Hepatocyte (in vitro differentiated cells): ENCODE measurements around the gene DMBX1. TPM values are rescaled to one million over a fixed set of nuclear protein-coding genes. Genes with fewer than 3 reads are reported as not detected.

Experiments used
- DNase-seq: peaks from one replicate; pipeline ENCODE4 v3.0.0-alpha.2; 2016; ENCODE audit warnings: low spot score
- H2AFZ ChIP-seq: fragments of 200-600 bp; sonication (generic); 2 replicates; pipeline ENCODE4 v1.6.0; 2016; ENCODE audit warnings: antibody characterized with exemption, mild to moderate bottlenecking
- H3K27ac ChIP-seq: fragments of 200-600 bp; sonication (generic); 2 replicates; pipeline ENCODE4 v1.5.1; 2016; ENCODE audit warnings: mild to moderate bottlenecking
- H3K27me3 ChIP-seq: fragments of 200-600 bp; sonication (generic); 2 replicates; pipeline ENCODE4 v1.6.1; 2016
- H3K36me3 ChIP-seq: fragments of 200-600 bp; sonication (generic); replicated peaks from 2 replicates; pipeline ENCODE4 v1.5.1; 2016; ENCODE audit warnings: low read depth; ENCODE audit not compliant: insufficient read depth
- H3K4me1 ChIP-seq: fragments of 200-600 bp; sonication (generic); 2 replicates; pipeline ENCODE4 v1.5.1; 2016; ENCODE audit warnings: mild to moderate bottlenecking, moderate library complexity; ENCODE audit not compliant: insufficient read depth
- H3K4me2 ChIP-seq: fragments of 200-600 bp; sonication (generic); 2 replicates; pipeline ENCODE4 v1.6.0; 2016
- H3K4me3 ChIP-seq: fragments of 200-600 bp; sonication (generic); 2 replicates; pipeline ENCODE4 v1.5.1; 2016; ENCODE audit warnings: mild to moderate bottlenecking
- H3K79me2 ChIP-seq: fragments of 200-600 bp; sonication (generic); 2 replicates; pipeline ENCODE4 v1.6.0; 2017; ENCODE audit warnings: mild to moderate bottlenecking
- H3K9me2 ChIP-seq: fragments of 200-600 bp; sonication (generic); replicated peaks from 2 replicates; pipeline ENCODE4 v1.6.0; 2017; ENCODE audit warnings: mild to moderate bottlenecking; ENCODE audit not compliant: insufficient read depth
- H3K9me3 ChIP-seq: fragments of 200-600 bp; sonication (generic); 2 replicates; pipeline ENCODE4 v1.5.1; 2016; ENCODE audit warnings: low read depth, mild to moderate bottlenecking
- H4K20me1 ChIP-seq: fragments of 200-600 bp; sonication (generic); 2 replicates; pipeline ENCODE4 v1.6.0; 2016; ENCODE audit warnings: mild to moderate bottlenecking; ENCODE audit not compliant: insufficient read depth, poor library complexity, severe bottlenecking
- CTCF ChIP-seq: fragments of 200-600 bp; sonication (generic); IDR thresholded peaks from 2 replicates; pipeline ENCODE4 v1.5.1; 2016; ENCODE audit warnings: antibody characterized with exemption, mild to moderate bottlenecking; ENCODE audit not compliant: poor library complexity
- EZH2 ChIP-seq: fragments of 200-600 bp; sonication (generic); IDR thresholded peaks from 2 replicates; pipeline ENCODE4 v1.6.1; 2016; ENCODE audit warnings: antibody characterized with exemption, mild to moderate bottlenecking, borderline replicate concordance
- EZH2phosphoT487 ChIP-seq: fragments of 200-600 bp; sonication (generic); IDR thresholded peaks from one replicate; pipeline ENCODE4 v1.6.1; 2018; ENCODE audit warnings: antibody characterized with exemption, mild to moderate bottlenecking, low read depth, moderate library complexity; ENCODE audit not compliant: unreplicated experiment, severe bottlenecking
- WGBS: methylation state at CpG from one replicate; pipeline ENCODE4 v1.1.6; 2016; ENCODE audit warnings: low lambda C conversion rate; ENCODE audit errors: missing lambda C conversion rate; 5-methylcytosine and 5-hydroxymethylcytosine counted together
- polyA plus RNA-seq: library from polyadenylated mRNA; unstranded; fragments of >200 nt; fragmentation: Nextera tagmentation; extraction: Ambion mirVana; gene quantifications from 2 replicates; pipeline ENCODE4 v1.2.1, GENCODE V29; 2016
- total RNA-seq: library from RNA; depleted of rRNA; stranded (reverse); fragments of >200 nt; gene quantifications from 2 replicates; pipeline ENCODE4 v1.2.3, GENCODE V29; 2014

The DMBX1 gene
- total and polyA plus RNA-seq, 2 experiments from 2014 or later, result not detected

DNA sequence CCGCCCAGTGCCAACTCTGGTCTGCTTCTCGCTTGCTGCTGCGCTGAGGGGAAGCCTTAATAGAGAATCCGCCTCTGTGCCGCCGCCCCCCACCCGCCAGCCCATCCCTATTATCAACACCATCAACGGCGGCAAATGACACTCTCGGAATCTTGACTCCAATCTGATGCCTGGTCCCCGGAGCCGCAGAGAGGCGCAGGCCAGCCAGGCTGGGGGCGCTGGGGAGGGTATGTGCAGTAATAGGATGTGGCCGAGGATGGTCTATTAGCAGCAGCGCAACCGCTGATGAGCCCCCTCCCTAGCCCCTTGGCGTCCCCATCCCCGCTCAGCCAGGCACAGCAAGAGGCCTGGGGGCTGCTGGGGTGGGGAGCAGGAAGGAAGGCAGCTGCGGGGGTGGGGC is 15.1 kb upstream of the DMBX1 start:
- Histone ChIP-seq H3K9me2 (no peaks in the 10 kb centered on the region), H3K4me2 (no peak overlapping the region), H3K36me3 (no peaks in the 10 kb centered on the region), H3K4me1 (no peaks in the 10 kb centered on the region), H3K27ac (no peak overlapping the region), H3K9me3 (no peaks in the 10 kb centered on the region), H3K27me3 (peaks cover 29% of the 10 kb centered on the region), H2AFZ (no peak overlapping the region), H4K20me1 (no peaks in the 10 kb centered on the region), H3K79me2 (no peaks in the 10 kb centered on the region), H3K4me3 (no peak overlapping the region)
- TF ChIP-seq EZH2, result no peak
- TF ChIP-seq EZH2phosphoT487, result no peak
- TF ChIP-seq CTCF, result no peak
- WGBS, result 70% methylated on average over 18 of the region's 20 CpGs
- no peak for DNase-seq

DNA sequence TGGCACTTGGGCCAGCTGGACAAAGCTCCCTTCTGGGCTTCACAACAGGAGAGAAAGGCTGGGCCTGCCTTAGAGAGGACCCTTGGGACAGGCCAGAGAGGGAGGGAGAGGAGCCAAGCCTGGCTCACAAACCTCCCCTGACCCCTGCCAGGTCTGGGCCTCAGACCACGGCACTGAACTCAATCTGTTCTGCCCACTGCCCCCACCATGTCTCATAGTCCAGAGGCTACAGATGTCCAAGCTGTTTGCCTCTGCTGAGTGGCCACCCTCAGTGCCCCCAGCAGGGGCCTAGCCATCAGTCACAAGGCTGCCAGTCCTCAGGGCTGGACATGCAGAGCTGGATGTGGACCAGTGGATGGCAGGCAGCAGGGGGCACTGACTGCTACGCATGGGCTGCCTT is 13.0 kb upstream of the DMBX1 start:
- H3K79me2 ChIP-seq, result no peaks in the 10 kb centered on the region
- H3K4me1 ChIP-seq, result no peaks in the 10 kb centered on the region
- H3K27me3 ChIP-seq, result peaks cover 36% of the 10 kb centered on the region
- WGBS, result 72% methylated on average over 2 of the region's 2 CpGs
- TF ChIP-seq CTCF (no peak), EZH2phosphoT487 (no peak), EZH2 (no peak)
- H3K4me2 ChIP-seq, result no peak overlapping the region
- H3K36me3 ChIP-seq, result no peaks in the 10 kb centered on the region
- H3K9me2 ChIP-seq, result no peaks in the 10 kb centered on the region
- no peaks in the 10 kb centered on the region for H3K9me3 ChIP-seq
- no peak overlapping the region for H2AFZ ChIP-seq
- H4K20me1 ChIP-seq, result no peaks in the 10 kb centered on the region
- H3K4me3 ChIP-seq, result no peak overlapping the region
- DNase-seq, result no peak
- no peak overlapping the region for H3K27ac ChIP-seq

DNA sequence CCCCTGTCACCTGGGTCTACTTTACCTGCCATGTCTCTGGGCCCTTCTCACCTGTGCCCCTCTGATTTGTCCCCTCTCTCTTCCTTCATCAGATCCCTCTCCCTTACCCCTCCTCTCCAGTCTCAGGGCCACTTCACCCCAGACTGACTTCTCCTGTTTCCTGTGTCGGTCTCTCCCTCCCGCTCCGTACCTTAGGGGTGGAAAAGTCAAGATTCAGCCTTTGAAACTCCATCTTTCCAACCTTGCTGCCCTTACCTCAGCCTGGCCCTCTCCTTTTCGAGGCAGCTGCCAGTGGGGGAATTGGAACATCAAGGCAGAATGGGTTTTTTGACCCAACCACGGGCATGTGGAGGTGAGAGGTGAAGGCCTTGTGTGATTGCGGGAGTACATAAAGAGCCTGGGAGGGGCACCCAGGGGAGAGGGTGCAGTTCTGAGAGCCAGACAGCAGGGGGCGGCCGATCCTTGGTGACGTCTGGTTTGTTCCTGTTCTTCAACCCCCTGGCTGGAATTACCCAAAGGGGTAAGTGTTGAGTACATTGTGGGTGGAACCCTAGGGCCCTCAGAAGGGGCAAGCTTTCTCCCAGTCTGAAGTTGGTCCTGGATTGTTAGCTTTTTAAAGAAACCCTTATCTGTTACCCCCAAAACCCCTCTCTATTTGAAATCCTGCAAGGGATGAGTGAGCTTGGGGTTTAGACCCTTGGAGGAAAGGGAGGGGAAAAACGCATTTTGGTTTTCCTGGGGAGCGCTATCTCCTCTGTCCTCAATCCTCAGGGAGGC is 12.3 kb upstream of the DMBX1 start:
- Histone ChIP-seq H3K27ac (no peak overlapping the region), H3K4me3 (no peak overlapping the region), H2AFZ (no peak overlapping the region), H3K4me1 (no peaks in the 10 kb centered on the region), H3K27me3 (peaks cover 39% of the 10 kb centered on the region), H3K9me3 (no peaks in the 10 kb centered on the region), H3K4me2 (no peak overlapping the region), H3K9me2 (no peaks in the 10 kb centered on the region), H4K20me1 (no peaks in the 10 kb centered on the region), H3K79me2 (no peaks in the 10 kb centered on the region), H3K36me3 (no peaks in the 10 kb centered on the region)
- 38% methylated on average over 11 of the region's 11 CpGs for WGBS
- DNase-seq, result peak; percentile 79
- TF ChIP-seq EZH2phosphoT487 (no peak), CTCF (peak; percentile 82)
